ENCODE measurements around the gene CD4.

DNA sequence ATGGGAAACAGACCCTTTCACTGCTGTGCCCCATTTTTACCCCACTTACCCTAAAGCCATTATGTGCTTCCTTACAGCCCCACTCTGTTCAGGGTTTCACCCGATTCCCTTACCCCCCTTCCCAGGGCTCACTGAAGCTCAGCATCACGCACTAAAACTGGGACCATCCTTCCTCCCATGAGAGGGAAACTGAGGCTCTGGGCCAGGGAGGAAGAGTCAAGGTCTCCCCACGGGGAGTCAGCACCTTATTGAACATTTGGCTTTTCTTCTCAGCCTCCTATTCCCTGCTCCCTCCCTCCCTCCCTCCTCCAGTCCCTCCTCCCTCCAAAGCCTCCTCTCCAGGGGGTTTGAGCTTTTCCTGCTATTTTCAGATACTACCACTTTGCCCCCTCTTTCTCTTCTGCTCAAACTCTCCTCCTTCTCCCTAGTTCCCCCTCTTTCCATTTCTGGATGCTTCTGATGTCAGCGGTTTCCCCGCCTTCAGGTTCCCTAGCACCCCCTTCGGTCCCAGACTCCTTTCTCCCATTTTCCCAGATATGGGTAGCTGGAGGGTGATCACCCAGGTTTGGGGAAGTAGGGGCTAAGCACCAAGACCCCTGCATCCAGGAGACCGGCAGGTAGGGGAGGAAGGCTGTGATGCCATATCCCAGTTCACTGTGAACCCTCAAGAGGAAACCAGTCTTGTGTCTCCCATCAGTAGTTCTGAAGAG is 33.3 kb downstream of the CD4 start:
- TF ChIP-seq, protein P1, sequence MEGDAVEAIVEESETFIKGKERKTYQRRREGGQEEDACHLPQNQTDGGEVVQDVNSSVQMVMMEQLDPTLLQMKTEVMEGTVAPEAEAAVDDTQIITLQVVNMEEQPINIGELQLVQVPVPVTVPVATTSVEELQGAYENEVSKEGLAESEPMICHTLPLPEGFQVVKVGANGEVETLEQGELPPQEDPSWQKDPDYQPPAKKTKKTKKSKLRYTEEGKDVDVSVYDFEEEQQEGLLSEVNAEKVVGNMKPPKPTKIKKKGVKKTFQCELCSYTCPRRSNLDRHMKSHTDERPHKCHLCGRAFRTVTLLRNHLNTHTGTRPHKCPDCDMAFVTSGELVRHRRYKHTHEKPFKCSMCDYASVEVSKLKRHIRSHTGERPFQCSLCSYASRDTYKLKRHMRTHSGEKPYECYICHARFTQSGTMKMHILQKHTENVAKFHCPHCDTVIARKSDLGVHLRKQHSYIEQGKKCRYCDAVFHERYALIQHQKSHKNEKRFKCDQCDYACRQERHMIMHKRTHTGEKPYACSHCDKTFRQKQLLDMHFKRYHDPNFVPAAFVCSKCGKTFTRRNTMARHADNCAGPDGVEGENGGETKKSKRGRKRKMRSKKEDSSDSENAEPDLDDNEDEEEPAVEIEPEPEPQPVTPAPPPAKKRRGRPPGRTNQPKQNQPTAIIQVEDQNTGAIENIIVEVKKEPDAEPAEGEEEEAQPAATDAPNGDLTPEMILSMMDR (IDR thresholded peaks at IDR 0.05), result no peak
- TF ChIP-seq POLR2A (IDR thresholded peaks at IDR 0.05), result no peak

Measured in lower leg skin (tissue), 3 donors.